NCI-H1105 treated with DMSO at 0.1 percent for 48 hours (cell line): ENCODE data around the gene MSH3.
"Not testable (repeated sequence)": the region's sequence is repeated elsewhere in the genome, so short reads cannot be mapped to it uniquely, and the experiment has no call there.

Experiments used
- DNase-seq: peaks from one replicate; lab custom pipeline; 2025; lab: John Stamatoyannopoulos, UW

Gene MSH3

DNA sequence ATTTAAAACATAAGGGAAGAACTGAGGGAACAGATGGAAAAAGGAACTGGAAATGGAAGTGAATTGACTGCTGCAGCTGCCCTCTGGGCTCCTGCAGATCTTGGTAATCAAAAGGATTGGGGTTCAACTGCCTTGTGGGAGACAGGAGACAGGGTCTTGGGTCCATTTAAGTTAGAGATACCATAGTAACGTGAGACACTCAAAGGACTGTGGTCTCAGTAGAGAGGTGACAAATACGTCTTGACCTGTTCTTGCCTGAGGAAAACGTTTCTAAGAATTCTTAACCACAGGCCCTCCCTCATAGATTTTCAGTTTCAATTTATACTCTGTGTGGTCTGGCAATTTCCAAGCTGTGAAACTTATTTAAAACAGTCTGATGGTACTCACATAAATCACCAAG, 101.2 kb downstream of the MSH3 start:
- DNase-seq = no peak

DNA sequence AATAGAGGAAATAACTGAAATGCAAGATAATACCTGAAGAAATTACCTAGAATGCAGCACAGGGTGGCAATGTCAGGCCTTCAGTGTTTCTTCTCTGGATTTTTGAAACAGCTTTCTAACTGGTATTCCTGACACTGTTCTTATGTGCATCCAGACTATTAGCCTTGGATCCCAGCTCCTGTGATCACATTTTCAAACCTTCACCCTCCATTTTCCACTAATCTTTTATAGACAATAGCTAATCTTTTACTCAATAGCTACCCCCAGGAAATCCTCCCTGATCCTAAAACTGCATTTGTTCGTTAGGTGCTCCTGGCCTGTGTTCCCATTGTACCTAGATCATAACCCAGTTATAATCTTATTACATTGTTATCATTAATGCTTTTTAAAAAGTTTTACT, 101.8 kb downstream of the MSH3 start:
- no peak for DNase-seq

- no peak for DNase-seq
Observed at GRCh38 chr5:80757290-80757689, 102.8 kb downstream of the MSH3 start.

DNA sequence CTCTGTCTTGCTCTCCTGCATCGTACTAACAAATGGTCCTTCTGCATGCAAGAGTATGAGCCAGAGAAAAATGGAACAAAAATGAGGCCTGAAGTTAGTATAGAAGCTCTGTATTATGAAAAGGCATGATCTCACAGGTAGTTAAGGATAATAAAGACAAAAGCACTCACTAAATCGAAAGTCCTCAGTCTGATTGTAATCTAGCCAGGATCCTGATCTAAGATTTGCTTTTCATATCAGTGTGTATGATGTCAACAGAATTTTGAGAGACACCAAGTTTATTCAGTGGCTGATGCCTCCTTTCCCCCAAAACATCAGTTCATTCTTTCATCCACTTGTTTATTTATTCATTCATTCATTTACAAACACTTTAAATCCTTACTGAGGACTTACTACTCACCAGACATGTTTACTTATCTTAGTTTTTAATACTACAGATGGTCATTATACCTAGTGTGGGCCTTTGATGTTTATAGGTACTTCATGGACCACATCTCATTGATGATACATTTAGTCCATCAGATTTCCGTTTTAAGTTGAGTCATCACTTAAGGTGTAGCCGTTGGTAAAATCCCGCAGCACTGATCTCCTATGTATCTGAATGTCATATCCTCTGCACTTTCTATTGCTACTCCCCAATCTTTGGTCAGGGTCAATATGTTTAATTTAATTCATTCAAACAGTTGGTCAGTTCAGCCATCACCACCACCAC, 105.6 kb downstream of the MSH3 start:
- no peak for DNase-seq

DNA sequence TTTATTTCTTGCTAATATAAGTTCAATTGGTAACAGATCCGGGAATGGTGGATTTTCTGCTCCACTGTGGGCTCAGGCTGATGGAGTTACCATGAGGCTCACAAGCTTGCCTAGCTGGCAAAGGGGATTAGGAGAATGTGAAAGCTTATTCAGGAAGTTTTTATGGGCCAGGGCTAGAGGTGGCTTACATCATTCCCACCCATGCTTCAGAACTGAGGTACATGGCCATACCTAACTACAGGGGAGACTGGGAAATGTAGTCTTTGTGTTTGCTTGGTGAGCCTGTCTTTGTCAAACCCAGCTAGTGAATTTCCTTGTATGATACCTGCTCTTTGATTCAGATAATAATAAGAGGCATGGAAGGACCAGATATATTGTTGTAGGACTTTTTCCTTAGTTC, 106.2 kb downstream of the MSH3 start:
- no peak for DNase-seq

DNA sequence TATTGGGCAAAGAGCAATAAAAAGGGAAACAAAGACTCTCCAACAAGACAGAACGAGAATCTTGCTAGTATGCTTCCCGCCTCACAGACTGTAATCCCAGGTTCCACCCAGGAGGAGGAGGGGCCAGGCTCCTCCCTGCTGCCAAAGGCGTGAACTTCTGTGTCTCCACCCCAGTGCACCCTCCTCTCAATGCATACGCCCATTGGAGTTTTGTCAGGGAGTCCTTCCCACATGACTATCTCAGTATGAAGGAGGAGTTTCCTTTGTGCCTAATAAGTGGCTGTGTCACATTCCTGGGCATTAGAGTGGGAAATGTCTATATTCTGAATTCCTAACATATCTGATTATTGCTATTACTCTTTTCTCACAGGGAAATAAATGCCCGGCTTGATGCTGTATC, 106.7 kb downstream of the MSH3 start:
- no peak for DNase-seq

GRCh38 chr5:80761966-80762365, 107.5 kb downstream of the MSH3 start:
- no peak for DNase-seq

- no peak for DNase-seq
Observed at GRCh38 chr5:80762573-80762972, 108.1 kb downstream of the MSH3 start.

GRCh38 chr5:80763211-80763610, 108.8 kb downstream of the MSH3 start:
- DNase-seq = no peak

- DNase-seq = no peak
Observed at GRCh38 chr5:80763873-80764647, 109.6 kb downstream of the MSH3 start.

- DNase-seq = no peak
Observed at GRCh38 chr5:80764786-80765185, 110.3 kb downstream of the MSH3 start.

DNA sequence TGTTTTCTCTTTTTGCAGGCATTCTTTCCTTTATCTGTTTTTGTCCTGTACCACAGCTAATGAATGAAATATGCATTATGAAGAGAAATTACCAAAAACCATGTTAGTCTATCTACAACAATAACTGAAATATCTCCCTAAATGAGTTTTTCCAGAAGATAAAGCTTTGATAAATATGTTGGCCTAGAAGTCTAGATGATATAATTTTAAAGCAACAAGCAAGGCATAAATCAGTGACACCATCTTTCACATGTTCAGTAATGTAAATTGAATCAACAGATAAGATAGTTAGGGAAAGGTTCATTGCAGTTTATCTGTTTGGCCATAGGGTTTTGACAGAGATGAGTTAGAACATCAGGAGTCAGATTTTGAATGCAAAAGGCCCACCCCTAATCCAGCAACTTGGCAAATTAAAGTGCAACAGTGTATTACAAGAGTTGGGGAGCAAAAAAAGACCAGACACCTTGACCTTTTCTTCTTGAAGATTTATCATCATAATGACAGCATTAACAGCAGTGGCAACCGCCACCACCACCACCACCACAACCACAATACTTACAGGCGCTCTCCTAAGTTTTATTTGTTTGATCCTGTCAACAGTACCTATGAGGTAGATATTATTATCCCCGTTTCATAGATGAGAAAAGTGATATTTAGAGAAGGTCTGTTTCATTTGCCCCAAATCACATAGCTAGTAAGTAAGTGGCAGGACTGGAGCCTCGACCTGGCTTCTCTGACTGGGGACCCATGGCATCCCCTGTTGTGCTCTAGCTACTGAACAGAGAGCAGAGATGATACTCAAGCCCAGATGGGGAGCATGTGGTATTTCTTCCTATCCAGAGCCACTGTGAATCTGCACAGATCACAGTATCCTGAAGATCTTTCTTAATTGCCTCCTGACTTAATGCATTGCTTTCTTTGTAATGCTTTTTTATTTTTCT, 123.2 kb downstream of the MSH3 start:
- DNase-seq = no peak

- DNase-seq = no peak
Observed at GRCh38 chr5:80780024-80780423, 125.6 kb downstream of the MSH3 start.

DNA sequence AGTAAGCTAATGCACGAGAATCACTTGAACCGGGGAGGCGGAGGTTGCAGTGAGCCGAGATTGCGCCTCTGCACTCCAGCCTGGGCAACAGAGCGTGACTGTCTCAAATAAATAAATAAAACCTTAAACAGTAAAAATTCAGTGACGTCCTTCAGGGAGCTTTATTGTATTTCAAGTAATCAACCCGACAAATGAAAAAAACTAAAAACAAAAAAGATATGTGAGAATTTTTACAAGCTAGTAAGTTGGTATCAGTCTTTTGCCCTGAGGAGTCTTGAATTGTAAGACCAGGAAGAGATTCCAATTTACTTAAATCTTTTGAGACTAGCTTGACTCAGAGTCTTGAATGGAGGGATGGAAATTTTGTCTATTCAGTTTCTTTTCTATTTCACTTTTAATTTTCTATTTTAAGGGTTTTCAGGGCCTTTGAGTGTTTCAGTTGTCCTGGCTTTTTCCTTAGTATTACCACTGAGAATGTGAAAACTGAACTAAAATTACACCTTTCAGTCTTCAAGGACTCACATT, 126.4 kb downstream of the MSH3 start:
- DNase-seq = no peak

GRCh38 chr5:80781356-80781755, 126.9 kb downstream of the MSH3 start:
- DNase-seq = no peak

DNA sequence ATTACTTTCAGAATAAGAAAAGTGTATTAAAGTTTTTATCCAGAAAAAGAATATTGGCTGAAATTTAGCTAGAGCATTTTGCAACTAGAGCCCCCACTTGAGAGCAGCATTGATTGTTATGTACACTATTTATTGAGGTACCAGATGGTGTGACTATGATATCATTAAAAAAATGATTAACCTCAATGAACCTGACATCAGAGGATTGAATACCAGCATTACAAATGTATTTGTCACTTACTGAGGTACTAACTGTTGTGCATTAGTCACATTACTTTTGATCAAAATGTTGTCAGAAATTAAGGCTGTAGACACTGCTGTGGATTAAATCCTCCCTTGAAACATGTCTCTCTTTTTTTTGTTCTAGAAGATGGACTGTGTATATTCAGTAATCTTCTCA, 128.2 kb downstream of the MSH3 start:
- DNase-seq = no peak

- DNase-seq = not testable (repeated sequence)
Observed at GRCh38 chr5:80783751-80784150, 129.3 kb downstream of the MSH3 start.

GRCh38 chr5:80784451-80784850, 130.0 kb downstream of the MSH3 start:
- no peak for DNase-seq

DNA sequence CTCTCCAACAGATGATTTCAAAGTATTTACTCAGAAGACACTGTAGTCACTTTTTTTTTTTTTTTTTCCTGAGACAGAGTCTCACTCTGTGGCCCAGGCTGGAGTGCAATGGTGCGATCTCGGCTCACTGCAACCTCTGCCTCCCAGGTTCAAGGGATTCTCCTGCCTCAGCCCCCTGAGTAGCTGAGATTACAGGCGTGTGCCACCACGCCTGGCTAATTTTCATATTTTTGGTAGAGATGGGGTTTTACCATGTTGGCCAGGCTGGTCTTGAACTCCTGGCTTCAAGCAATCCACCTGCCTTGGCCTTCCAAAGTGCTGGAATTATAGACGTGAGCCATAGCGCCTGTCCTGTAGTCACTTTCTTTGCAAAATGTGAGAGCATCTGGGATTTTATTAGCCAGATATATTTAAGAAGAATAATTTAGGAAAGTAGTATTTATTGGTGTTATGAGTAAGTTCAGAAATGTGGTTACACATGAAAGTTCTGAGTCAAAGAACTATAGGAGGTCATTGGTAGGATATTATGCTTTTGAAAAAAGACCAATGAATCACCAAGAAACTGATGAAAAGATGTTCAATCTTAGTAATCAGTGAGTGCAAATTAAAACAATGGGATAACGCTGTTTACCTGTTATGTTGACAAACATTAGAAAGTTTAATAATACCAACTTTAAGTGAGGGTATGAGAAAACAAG, 135.0 kb downstream of the MSH3 start:
- not testable (repeated sequence) for DNase-seq

DNA sequence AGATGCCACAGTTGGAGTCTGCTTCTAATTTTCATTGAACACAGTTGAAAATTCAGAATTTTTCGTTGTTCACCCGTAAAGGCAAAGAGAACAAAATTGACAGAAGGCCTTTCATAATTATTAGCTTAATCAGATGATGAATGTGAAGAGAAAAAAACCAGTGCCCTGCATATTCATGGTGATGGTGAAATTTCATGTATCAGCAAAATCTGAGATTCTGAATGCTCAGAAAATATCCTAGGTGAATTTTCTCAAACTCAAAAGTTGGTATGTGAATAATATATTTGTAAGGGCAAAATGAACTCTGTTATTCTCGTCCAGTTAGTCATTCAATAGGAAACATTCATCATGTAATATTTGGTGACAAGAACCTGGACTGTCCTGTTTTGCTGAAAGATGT, 136.2 kb downstream of the MSH3 start:
- no peak for DNase-seq

DNA sequence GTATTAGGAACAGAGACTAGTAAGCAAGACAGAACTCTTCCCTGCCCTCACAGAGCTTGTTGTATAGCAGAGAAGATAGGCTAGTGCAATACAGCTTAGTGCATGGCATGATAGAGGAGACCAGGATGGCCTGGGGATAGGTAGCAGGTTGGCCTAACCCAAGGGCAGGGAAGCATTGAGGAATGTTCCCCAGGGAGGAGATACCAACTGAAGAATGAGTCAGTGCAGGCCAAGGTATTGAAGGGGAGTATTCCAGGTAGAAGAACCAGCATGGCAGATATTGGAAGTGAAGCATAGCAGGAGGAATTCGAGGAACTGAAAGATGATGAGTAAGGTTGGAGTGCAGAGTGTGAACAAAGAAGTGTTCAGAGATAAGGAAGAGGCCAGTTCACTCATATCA, 138.9 kb downstream of the MSH3 start:
- no peak for DNase-seq

GRCh38 chr5:80796846-80797245, 142.4 kb downstream of the MSH3 start:
- no peak for DNase-seq
